Suprapubic skin (tissue), 4 donors: ENCODE results near the gene CLIC4.

Source experiments
- POLR2A ChIP-seq, 2 donors: fragments of 450-650 bp; IDR thresholded peaks; one replicate each; pipeline ENCODE4 v1.6.1; 2017; ENCODE audit warnings: antibody characterized with exemption in 2 of 2, mild to moderate bottlenecking in 2 of 2, moderate library complexity in 2 of 2
- POLR2AphosphoS5 ChIP-seq, 3 donors: sonication (generic); formaldehyde crosslinking; IDR thresholded peaks; one replicate each; pipeline ENCODE4 v1.6.1; 2017; ENCODE audit warnings: antibody characterized with exemption in 3 of 3
- TF ChIP-seq, protein P1 (sequence below), 2 donors: fragments of 200-600 bp in 1 of 2; fragments of 450-650 bp in 1 of 2; sonication (generic) in 1 of 2; IDR thresholded peaks; one replicate each; pipeline ENCODE4 v1.5.1; 2016 to 2019; ENCODE audit warnings: antibody characterized with exemption in 2 of 2, mild to moderate bottlenecking in 1 of 2, moderate library complexity in 1 of 2

DNA sequence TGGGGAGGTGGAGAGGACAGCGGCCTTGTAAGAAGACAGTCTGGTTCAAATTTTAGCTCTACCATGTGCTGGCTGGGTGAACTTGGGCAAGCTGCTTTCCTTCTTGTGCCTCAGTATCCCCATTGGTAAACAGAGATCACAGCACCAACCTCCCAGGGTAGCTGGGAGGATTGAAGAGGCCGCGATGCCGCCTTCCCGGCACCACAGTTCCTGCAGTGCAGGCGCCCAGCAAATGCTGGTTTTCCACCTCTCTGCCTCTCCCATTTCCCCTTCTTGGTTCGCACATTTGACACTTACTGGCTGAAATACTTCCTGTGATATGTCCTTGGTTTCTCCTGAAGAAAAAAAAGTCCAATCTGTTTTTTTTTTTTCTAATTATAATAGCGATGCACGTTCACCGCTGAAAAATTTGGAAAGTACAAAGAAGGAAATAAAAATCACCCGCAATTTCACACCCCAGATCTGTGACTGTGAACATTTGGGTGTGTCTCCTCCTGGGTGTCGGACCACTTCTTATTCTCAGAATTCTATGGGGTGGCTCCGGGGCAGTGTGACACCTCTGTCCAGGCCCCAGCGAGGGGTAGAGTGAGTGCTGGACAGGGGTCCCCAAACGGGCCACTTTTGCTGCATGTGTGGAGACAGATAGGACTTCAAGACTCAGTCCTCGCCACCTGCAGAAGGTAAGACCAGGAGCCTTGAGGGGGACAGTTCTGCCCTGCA lies 111.7 kb downstream of the CLIC4 start:
- TF ChIP-seq, protein P1, sequence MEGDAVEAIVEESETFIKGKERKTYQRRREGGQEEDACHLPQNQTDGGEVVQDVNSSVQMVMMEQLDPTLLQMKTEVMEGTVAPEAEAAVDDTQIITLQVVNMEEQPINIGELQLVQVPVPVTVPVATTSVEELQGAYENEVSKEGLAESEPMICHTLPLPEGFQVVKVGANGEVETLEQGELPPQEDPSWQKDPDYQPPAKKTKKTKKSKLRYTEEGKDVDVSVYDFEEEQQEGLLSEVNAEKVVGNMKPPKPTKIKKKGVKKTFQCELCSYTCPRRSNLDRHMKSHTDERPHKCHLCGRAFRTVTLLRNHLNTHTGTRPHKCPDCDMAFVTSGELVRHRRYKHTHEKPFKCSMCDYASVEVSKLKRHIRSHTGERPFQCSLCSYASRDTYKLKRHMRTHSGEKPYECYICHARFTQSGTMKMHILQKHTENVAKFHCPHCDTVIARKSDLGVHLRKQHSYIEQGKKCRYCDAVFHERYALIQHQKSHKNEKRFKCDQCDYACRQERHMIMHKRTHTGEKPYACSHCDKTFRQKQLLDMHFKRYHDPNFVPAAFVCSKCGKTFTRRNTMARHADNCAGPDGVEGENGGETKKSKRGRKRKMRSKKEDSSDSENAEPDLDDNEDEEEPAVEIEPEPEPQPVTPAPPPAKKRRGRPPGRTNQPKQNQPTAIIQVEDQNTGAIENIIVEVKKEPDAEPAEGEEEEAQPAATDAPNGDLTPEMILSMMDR (IDR thresholded peaks at IDR 0.05): no peak
- TF ChIP-seq POLR2AphosphoS5 (IDR thresholded peaks at IDR 0.05): no peak
- TF ChIP-seq POLR2A (IDR thresholded peaks at IDR 0.05): no peak
